HT-29 (cell line): ENCODE measurements around the gene C1RL. TPM values are rescaled to one million over a fixed set of nuclear protein-coding genes. Genes with fewer than 3 reads are reported as not detected.

Experiments used
- DNase-seq: peaks from one replicate; pipeline ENCODE4 v3.0.0-alpha.2; 2015; ENCODE audit warnings: low spot score
- total RNA-seq: library from RNA; depleted of rRNA; stranded (reverse); fragments of >200 nt; shearing (Covaris generic); gene quantifications from 2 replicates; pipeline ENCODE4 v1.2.3, GENCODE V29; 2014

C1RL gene
- total RNA-seq, 1 experiment from 2014 or later, result 38.9 TPM

GRCh38 chr12:7136676-7137075 lies 27.7 kb upstream of the C1RL start:
- no peak for DNase-seq

GRCh38 chr12:7136071-7136470 lies 27.1 kb upstream of the C1RL start:
- no peak for DNase-seq

GRCh38 chr12:7134396-7135166 lies 25.6 kb upstream of the C1RL start:
- DNase-seq, result no peak

- no peak for DNase-seq
Measured at GRCh38 chr12:7131502-7131866, 22.5 kb upstream of the C1RL start.

- peak; percentile 22 for DNase-seq
Measured at GRCh38 chr12:7130701-7131501, 21.9 kb upstream of the C1RL start.

GRCh38 chr12:7129872-7130691 lies 21.1 kb upstream of the C1RL start, which contains the start of gene CLSTN3:
CLSTN3 (plus strand) TSS chr12:7130371; CDS start chr12:7130649, 278 bp downstream.
- peak; percentile 40 for DNase-seq

- DNase-seq, result peak; percentile 2
Measured at GRCh38 chr12:7129287-7129871, 20.4 kb upstream of the C1RL start.

- peak; percentile 5 for DNase-seq
Measured at GRCh38 chr12:7128681-7129286, 19.8 kb upstream of the C1RL start, which contains the start of gene RBP5. RBP5 (minus strand) TSS chr12:7128889; CDS start chr12:7128775, 114 bp downstream.

GRCh38 chr12:7127916-7128626 lies 19.1 kb upstream of the C1RL start:
- peak; percentile 8 for DNase-seq

- no peak for DNase-seq
Measured at GRCh38 chr12:7125632-7126227, 16.7 kb upstream of the C1RL start.

- no peak for DNase-seq
Measured at GRCh38 chr12:7123806-7124522, 14.9 kb upstream of the C1RL start.

GRCh38 chr12:7122811-7123769 lies 14.1 kb upstream of the C1RL start:
- no peak for DNase-seq

GRCh38 chr12:7121324-7121723 lies 12.3 kb upstream of the C1RL start:
- DNase-seq, result no peak

- no peak for DNase-seq
Measured at GRCh38 chr12:7120166-7120565, 11.2 kb upstream of the C1RL start.

- DNase-seq, result no peak
Measured at GRCh38 chr12:7118881-7119280, 9.9 kb upstream of the C1RL start.

- no peak for DNase-seq
Measured at GRCh38 chr12:7117670-7118069, 8.7 kb upstream of the C1RL start.

GRCh38 chr12:7116916-7117315 lies 7.9 kb upstream of the C1RL start:
- DNase-seq, result no peak

- no peak for DNase-seq
Measured at GRCh38 chr12:7116196-7116595, 7.2 kb upstream of the C1RL start.
